Measurements from ENCODE around the gene NOS1. TPM values are rescaled to one million over a fixed set of nuclear protein-coding genes. Genes with fewer than 3 reads are reported as not detected.
"Not testable (repeated sequence)": the region's sequence is repeated elsewhere in the genome, so short reads cannot be mapped to it uniquely, and the experiment has no call there.

The NOS1 gene
- total RNA-seq, 3 donors from 2014 or later, result 0.03 TPM; not detected in 2

- DNase-seq (no peak), ATAC-seq (no peak)
- Mint-ChIP-seq H3K4me3 (no peak overlapping the region), H3K9me3 (no peaks in the 10 kb centered on the region), H3K27me3 (ENCODE audit: low read depth) (peaks cover 17% of the 10 kb centered on the region), H3K36me3 (ENCODE audit: insufficient read depth) (no peaks in the 10 kb centered on the region), H3K4me1 (ENCODE audit: low read depth) (no peaks in the 10 kb centered on the region)
These were observed 151.8 kb downstream of the NOS1 start for GRCh38 chr12:117209626-117210025.

DNA sequence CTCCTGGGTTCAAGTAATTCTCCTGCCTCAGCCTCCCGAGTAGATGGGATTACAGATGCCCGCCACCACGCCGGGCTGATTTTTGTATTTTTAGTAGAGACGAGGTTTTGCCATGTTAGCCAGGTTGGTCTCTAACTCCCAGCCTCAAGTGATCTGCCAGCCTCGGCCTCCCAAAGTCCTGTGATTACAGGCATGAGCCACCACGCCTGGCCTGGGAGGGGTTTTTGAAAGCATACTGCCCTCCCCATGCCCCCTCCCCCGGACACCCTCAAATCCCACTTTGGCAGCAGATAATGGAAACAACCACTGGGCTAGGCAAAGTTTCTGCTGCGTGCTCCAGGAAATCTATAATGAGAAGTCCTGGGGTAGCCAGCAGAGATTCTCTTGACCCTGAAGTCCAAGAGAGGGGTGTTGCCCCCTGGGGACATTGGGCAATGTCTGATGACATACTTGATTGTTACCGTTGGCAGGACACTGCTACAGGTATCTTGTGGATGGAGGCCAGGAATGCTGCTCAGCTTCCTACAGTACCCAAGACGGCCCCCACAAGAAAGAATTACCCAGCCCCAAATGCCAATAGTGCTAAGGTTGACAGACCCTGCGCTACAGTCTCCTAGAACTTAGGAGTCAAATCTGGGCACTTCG is 152.5 kb downstream of the NOS1 start:
- DNase-seq (no peak), ATAC-seq (no peak)
- Mint-ChIP-seq H3K27me3 (ENCODE audit: low read depth) (peaks cover 16% of the 10 kb centered on the region), H3K4me3 (no peak overlapping the region), H3K36me3 (ENCODE audit: insufficient read depth) (no peaks in the 10 kb centered on the region), H3K4me1 (ENCODE audit: low read depth) (no peaks in the 10 kb centered on the region), H3K9me3 (no peaks in the 10 kb centered on the region)

DNA sequence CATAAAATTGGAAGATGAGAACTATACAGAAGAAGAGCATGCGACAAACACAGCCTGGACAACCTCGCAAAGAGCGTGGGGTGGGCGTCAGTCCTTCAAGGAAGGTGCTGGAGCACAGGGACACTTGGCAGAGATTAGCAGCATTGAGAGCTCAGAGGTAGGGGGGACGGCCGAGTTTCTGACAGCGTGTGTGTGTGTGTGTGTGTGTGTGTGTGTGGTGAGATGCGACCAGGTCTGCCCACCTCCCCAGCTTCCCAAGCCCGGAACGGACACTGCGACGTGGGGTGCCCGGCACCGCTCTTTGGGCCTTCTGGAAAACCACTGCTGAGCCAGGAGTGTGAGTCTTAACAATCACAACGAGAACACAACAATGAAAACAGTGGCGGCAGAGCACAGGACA is 153.2 kb downstream of the NOS1 start:
- H3K4me1 Mint-ChIP-seq (ENCODE audit: low read depth), result no peaks in the 10 kb centered on the region
- ATAC-seq (no peak), DNase-seq (no peak)
- no peak overlapping the region for H3K4me3 Mint-ChIP-seq
- H3K9me3 Mint-ChIP-seq, result no peaks in the 10 kb centered on the region
- no peaks in the 10 kb centered on the region for H3K36me3 Mint-ChIP-seq (ENCODE audit: insufficient read depth)
- peaks cover 16% of the 10 kb centered on the region for H3K27me3 Mint-ChIP-seq (ENCODE audit: low read depth)

- DNase-seq (no peak), ATAC-seq (no peak)
- Mint-ChIP-seq H3K27me3 (ENCODE audit: low read depth) (peaks cover 16% of the 10 kb centered on the region), H3K9me3 (no peaks in the 10 kb centered on the region), H3K4me3 (no peak overlapping the region), H3K36me3 (ENCODE audit: insufficient read depth) (no peaks in the 10 kb centered on the region), H3K4me1 (ENCODE audit: low read depth) (no peaks in the 10 kb centered on the region)
These were observed 153.8 kb downstream of the NOS1 start for GRCh38 chr12:117207675-117208074.

- no peaks in the 10 kb centered on the region for H3K36me3 Mint-ChIP-seq (ENCODE audit: insufficient read depth)
- DNase-seq (no peak), ATAC-seq (no peak)
- H3K4me3 Mint-ChIP-seq, result no peak overlapping the region
- H3K9me3 Mint-ChIP-seq, result no peaks in the 10 kb centered on the region
- H3K4me1 Mint-ChIP-seq (ENCODE audit: low read depth), result no peaks in the 10 kb centered on the region
- peaks cover 16% of the 10 kb centered on the region for H3K27me3 Mint-ChIP-seq (ENCODE audit: low read depth)
These were observed 158.9 kb downstream of the NOS1 start for GRCh38 chr12:117202556-117202955.

GRCh38 chr12:117202033-117202432 is 159.4 kb downstream of the NOS1 start:
- ATAC-seq (no peak), DNase-seq (no peak)
- Mint-ChIP-seq H3K4me3 (no peak overlapping the region), H3K4me1 (ENCODE audit: low read depth) (no peaks in the 10 kb centered on the region), H3K9me3 (no peaks in the 10 kb centered on the region), H3K27me3 (ENCODE audit: low read depth) (peaks cover 21% of the 10 kb centered on the region), H3K36me3 (ENCODE audit: insufficient read depth) (no peaks in the 10 kb centered on the region)

DNA sequence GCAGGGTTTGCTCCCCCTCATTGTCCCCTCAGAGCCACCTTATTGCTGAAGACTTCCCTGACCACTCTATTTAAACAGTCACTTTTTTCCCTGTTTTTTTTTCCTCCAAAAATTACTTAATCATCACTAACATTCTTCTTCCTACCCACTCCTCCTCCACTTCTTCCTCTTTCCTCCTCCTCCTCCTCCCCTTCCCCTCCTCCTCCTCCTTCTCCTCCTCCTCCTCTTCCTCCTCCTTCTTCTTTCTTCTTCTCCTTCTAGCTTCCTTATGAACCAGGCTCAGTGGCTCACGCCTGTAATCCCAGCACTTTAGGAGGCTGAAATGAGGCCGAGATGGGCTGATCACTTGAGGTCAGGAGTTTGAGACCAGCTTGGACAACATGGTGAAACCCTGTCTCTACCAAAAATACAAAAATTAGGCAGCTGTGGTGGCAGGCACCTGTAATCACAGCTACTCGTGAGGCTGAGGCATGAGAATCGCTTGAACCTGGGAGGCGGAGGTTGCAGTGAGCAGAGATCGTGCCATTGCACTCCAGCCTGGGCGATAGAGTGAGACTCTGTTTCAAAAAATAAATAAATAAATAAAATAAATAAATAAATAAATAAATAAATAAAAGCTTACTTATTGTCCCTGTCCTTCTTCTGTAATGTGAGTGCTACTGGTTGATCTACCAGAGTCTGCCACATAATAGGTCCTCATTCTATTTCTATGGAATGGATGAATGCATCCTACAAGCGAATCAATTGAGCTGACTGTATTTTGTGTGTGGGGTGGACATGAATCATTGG is 161.3 kb downstream of the NOS1 start:
- DNase-seq, result not testable (repeated sequence)

GRCh38 chr12:117196334-117196733 is 165.1 kb downstream of the NOS1 start:
- peaks cover 16% of the 10 kb centered on the region for H3K27me3 Mint-ChIP-seq (ENCODE audit: low read depth)

More for the DNA sequence above, 161.3 kb downstream of the NOS1 start:
- not testable (repeated sequence) for H3K9me3 Mint-ChIP-seq; H3K36me3 Mint-ChIP-seq (ENCODE audit: insufficient read depth); ATAC-seq; H3K4me1 Mint-ChIP-seq (ENCODE audit: low read depth); H3K4me3 Mint-ChIP-seq
- H3K27me3 Mint-ChIP-seq (ENCODE audit: low read depth), result peaks cover 24% of the 10 kb centered on the region

GRCh38 chr12:117195027-117195426 is 166.4 kb downstream of the NOS1 start:
- DNase-seq; H3K36me3 Mint-ChIP-seq (ENCODE audit: insufficient read depth); H3K9me3 Mint-ChIP-seq; ATAC-seq; H3K4me1 Mint-ChIP-seq (ENCODE audit: low read depth); H3K4me3 Mint-ChIP-seq: not testable (repeated sequence)
- peaks cover 11% of the 10 kb centered on the region for H3K27me3 Mint-ChIP-seq (ENCODE audit: low read depth)

More at GRCh38 chr12:117196334-117196733, 165.1 kb downstream of the NOS1 start:
- ATAC-seq; H3K4me3 Mint-ChIP-seq; H3K36me3 Mint-ChIP-seq (ENCODE audit: insufficient read depth); DNase-seq; H3K4me1 Mint-ChIP-seq (ENCODE audit: low read depth); H3K9me3 Mint-ChIP-seq: not testable (repeated sequence)

DNA sequence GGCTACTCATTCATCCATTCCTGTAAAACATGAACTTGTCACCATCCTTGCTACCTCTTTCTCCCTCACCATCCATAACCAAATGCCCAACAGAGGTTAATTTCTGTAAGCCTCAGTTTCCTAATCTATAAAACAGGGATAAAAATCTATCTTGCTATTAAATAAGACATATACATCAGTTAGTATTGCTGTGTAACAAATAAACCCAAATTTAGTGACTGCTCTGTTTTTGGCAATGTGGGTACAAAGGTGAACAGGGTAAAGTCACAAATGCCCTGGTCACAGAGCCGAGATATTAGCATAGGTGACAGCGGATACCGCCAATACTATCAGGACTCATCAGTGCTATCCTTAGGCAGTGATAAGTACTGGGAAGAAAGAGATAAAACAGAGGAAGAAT is 167.5 kb downstream of the NOS1 start:
- Mint-ChIP-seq H3K4me3 (no peak overlapping the region), H3K9me3 (no peaks in the 10 kb centered on the region), H3K27me3 (ENCODE audit: low read depth) (peaks cover 11% of the 10 kb centered on the region), H3K4me1 (ENCODE audit: low read depth) (peaks cover 14% of the 10 kb centered on the region), H3K36me3 (ENCODE audit: insufficient read depth) (no peaks in the 10 kb centered on the region)
- DNase-seq, result no peak
- ATAC-seq, result no peak

- not testable (repeated sequence) for H3K27me3 Mint-ChIP-seq (ENCODE audit: low read depth); H3K36me3 Mint-ChIP-seq (ENCODE audit: insufficient read depth); DNase-seq; H3K4me3 Mint-ChIP-seq; ATAC-seq; H3K9me3 Mint-ChIP-seq
- H3K4me1 Mint-ChIP-seq (ENCODE audit: low read depth), result peaks cover 25% of the 10 kb centered on the region
These were observed 168.8 kb downstream of the NOS1 start for GRCh38 chr12:117192581-117192980.

DNA sequence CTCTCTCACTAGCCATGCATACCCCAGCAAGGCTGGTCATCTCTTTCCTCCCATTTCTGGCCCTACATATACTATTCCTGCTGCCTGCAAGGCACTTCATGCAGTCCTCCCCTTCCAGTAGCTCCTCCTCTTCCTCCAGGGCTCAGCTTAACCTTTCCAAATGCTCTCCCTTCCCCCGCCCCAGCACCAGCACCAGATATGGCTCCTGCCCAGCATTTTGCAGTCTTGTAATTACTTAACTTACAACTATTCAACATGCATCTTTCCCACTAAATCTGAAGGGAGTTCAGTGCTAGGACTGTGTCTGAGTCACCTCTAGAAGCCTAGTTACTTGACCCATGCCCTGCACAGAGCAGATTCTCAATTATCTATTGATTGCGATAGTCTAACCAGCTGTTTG is 169.4 kb downstream of the NOS1 start:
- Mint-ChIP-seq H3K9me3 (no peaks in the 10 kb centered on the region), H3K4me1 (ENCODE audit: low read depth) (peaks cover 28% of the 10 kb centered on the region), H3K36me3 (ENCODE audit: insufficient read depth) (peaks cover 6% of the 10 kb centered on the region)

DNA sequence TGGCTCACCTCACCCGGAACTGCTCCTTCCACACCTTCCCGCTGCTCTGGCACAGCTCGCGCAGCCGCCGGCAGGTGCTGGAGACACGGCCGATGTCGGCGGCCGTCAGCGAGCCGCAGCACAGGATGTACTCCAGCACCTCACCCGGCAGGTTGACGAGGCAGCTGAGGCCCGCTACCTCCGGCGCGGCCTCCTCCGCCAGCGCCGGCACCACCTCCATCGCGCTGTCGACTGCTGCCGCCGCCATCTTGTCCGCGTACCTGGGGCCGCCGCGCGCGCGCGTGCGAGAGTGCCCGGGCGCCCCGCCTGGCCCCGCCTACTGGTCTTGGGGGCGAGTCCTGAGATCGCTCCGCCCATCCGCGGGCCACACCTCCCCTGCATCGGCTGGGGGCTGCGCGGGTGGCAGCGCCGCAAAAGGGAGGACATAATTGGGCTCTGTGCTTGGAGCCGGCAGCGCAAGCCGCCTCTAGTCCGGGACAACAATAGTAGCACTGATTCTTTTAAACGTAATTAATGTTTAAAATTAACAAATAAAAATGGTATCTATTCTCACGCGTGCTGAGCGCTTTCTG is 171.1 kb downstream of the NOS1 start, which contains the start of gene FBXO21:
Gene FBXO21 (minus strand): TSS at position 261 of the 572 bp plus-strand sequence. CDS start 14 bp downstream, at position 247.
- H3K27me3 Mint-ChIP-seq (ENCODE audit: low read depth), result no peaks in the 10 kb centered on the region
- no peaks in the 10 kb centered on the region for H3K9me3 Mint-ChIP-seq
- DNase-seq (peak; percentile 93), ATAC-seq (peak; percentile 95 to 96)
- peaks cover 16% of the 10 kb centered on the region for H3K36me3 Mint-ChIP-seq (ENCODE audit: insufficient read depth)
- peaks cover 28% of the 10 kb centered on the region for H3K4me1 Mint-ChIP-seq (ENCODE audit: low read depth)
- peak within 1 kb of the TSS; percentile 92 for H3K4me3 Mint-ChIP-seq

More for the DNA sequence above, 169.4 kb downstream of the NOS1 start:
- Mint-ChIP-seq H3K4me3 (peak overlapping the region; percentile 3), H3K27me3 (ENCODE audit: low read depth) (peaks cover 3% of the 10 kb centered on the region)
- ATAC-seq, result no peak
- DNase-seq, result no peak

DNA sequence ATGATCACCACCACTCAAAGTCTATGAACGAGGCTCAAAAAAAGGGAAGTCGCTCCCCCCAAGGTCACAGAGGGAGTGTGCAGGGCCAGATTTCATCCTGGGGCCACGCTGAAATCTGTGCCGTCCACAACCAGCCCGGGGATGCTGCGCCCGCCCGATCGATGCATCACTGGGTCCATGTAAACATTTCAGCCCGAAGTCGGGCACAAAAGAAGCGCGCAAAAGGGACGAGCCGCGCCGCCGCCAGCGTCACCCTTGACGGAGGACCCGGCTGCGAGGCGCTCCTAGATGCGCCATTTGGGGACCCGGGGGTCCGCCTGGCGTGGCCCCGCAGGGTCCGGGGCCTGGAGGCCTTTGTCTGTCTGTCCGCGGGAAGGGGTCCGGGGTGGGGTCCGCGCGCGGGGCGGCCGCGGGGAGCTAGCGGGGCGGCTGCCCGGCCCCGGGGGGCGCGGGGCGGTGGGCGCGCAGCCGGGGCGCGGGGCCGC is 171.7 kb downstream of the NOS1 start:
- ATAC-seq (peak; percentile 23 to 35), DNase-seq (peak; percentile 17)
- Mint-ChIP-seq H3K27me3 (ENCODE audit: low read depth) (no peaks in the 10 kb centered on the region), H3K4me3 (peak overlapping the region; percentile 92), H3K4me1 (ENCODE audit: low read depth) (peaks cover 32% of the 10 kb centered on the region), H3K36me3 (ENCODE audit: insufficient read depth) (peaks cover 16% of the 10 kb centered on the region), H3K9me3 (no peaks in the 10 kb centered on the region)
